Stimulated activated CD4-positive, alpha-beta T cell treated with anti-CD3 and anti-CD28 coated beads, TNF-alpha, amount 100 ng/mL, for 24 hours (primary cell): Measurements from ENCODE around the gene HIBADH.
"Not testable (repeated sequence)": the region's sequence is repeated elsewhere in the genome, so short reads cannot be mapped to it uniquely, and the experiment has no call there.

Experiments used
- DNase-seq, 3 experiments: peaks; one replicate each; pipeline ENCODE4 v3.0.0-alpha.2; 2020; ENCODE audit warnings: low read depth in 3 of 3

HIBADH gene

GRCh38 chr7:27600247-27600646, 62.4 kb downstream of the HIBADH start:
- no peak for DNase-seq

DNA sequence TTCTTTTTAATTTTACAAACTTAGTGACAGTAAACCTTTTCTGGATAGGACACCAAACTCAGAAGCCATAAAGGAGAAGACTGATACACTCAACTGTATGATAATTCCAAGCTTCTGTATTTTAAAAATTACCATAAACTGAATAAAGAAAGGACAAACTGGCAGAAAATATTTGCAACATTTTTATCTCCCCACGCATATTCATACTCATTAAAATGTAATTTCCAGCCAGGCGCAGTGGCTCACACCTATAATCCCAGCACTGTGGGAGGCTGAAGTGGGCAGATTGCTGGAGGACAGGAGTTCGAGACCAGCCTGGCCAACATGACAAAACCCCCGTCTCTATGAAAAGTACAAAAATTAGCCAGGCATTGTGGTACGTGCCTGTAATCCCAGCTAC, 67.7 kb downstream of the HIBADH start:
- no peak for DNase-seq

GRCh38 chr7:27593226-27593625, 69.5 kb downstream of the HIBADH start:
- no peak for DNase-seq

GRCh38 chr7:27590416-27590815, 72.3 kb downstream of the HIBADH start:
- DNase-seq = no peak

DNA sequence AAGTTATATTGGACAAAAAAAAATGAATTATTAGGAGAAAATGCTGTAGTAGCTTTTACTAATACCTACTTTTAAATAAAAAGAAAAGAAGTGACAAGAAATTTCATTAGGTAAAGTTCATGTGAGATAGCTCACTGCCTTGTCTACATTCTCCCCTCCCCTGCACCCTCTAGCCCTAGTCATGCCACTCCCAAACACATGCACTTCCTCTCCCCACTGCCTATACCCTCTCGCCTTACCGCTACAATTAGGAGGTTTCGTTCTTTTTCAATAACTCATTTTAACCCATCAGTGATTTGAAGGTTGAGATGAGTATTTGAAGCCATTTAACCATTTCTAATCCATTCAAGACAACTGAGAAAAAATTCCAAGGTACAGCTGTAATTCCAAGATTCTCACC, 75.3 kb downstream of the HIBADH start:
- no peak for DNase-seq

- no peak for DNase-seq
These were observed 75.9 kb downstream of the HIBADH start for GRCh38 chr7:27586825-27587224.

DNA sequence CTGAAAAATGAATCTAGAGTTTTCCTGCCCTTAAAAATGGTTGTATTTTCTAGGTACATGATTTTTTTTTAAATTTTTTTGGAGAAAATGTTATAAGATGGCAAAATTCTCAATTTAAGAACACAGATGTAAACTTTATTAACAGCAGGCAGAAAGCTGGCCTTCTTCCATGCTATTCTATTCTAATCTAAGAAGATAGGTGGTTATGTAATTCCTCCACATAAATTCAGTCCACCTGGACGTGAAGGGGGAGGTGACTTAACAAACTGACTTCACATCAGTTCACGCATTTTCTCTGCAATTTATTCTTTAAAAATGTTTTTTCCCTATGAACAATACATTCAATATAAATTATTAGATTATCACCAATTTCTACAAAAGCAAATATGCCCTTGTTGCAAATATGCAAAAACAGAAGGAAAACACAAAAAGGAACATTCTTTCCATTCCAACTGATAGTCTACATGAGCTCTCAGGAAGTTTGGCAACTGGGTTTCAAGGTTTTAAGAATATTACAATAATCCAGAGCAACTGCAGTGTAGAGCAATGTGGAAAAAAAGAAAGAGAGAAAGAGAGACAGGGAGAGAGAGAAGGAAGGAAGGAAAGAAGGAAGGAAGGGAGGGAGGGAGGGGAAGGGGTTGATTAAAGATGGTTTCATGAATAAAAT, 76.8 kb downstream of the HIBADH start:
- no peak for DNase-seq

- no peak for DNase-seq
These were observed 80.8 kb downstream of the HIBADH start for GRCh38 chr7:27581906-27582305.

GRCh38 chr7:27581119-27581518, 81.6 kb downstream of the HIBADH start:
- DNase-seq = no peak

- DNase-seq = no peak
These were observed 83.1 kb downstream of the HIBADH start for GRCh38 chr7:27579565-27579964.

- DNase-seq = not testable (repeated sequence)
These were observed 84.5 kb downstream of the HIBADH start for GRCh38 chr7:27578169-27578568.

- DNase-seq = no peak
These were observed 86.2 kb downstream of the HIBADH start for GRCh38 chr7:27576360-27576944.

DNA sequence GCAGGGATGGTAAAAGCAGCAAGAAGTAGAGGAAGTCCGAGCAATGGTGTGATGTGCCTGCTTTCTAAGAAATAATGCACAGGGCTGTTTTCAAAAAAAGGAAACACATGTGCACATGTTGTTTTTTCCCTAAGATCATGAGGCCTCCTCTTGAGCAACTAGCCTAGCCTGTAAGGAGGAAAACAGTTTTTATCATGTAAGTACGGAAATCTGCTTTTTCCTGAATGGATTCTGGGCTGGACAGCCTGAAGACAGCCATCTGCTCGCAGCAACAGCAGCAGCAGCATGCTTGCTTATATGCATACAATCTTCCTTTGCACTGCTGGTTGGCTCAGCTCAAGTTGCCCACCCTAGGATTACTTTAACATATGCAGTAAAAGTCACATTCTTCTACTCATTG, 87.1 kb downstream of the HIBADH start:
- no peak for DNase-seq

DNA sequence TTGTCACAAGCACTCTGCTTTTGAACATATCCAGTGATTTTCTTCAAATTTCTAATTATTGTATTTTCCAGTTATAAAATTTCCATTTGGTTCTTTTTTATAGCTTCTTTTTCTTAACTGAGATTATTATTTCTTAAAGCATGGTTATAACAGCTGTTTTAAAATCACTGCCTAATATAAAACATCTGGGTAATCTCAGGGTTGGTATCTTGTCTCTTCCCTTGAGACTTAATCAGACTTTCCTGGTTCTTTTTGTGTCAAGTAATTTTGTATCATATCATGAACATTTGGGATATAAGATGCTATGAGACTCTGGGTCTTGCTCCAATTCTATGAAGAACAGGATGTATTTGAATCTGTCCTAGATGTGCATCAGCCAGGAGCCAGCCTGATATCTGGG, 93.6 kb downstream of the HIBADH start:
- no peak for DNase-seq

DNA sequence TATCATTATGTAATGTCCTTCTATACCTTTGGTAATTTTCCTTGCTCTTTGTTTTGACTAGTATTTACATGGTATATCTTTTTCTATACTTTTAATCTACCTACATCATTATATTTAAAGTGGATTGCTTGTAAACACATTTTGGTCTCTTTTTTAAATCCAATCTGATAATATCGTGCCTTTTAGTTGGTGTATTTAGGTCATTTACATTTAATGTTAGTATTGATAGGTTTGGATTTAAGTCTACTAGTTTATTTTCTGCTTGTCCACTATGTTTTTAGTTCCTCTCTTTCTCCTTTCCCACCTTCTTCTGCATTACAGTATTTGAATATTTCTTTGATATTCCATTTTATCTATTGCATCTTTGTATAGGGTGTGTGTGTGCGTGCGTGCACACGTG, 95.4 kb downstream of the HIBADH start:
- no peak for DNase-seq

GRCh38 chr7:27564881-27565482, 97.7 kb downstream of the HIBADH start:
- no peak for DNase-seq

- no peak for DNase-seq
These were observed 101.9 kb downstream of the HIBADH start for GRCh38 chr7:27560706-27561235.

GRCh38 chr7:27555670-27556069, 107.0 kb downstream of the HIBADH start:
- no peak for DNase-seq

GRCh38 chr7:27554826-27555225, 107.9 kb downstream of the HIBADH start:
- no peak for DNase-seq

GRCh38 chr7:27553273-27553672, 109.4 kb downstream of the HIBADH start:
- DNase-seq = no peak

GRCh38 chr7:27551803-27552400, 110.8 kb downstream of the HIBADH start:
- DNase-seq = no peak

DNA sequence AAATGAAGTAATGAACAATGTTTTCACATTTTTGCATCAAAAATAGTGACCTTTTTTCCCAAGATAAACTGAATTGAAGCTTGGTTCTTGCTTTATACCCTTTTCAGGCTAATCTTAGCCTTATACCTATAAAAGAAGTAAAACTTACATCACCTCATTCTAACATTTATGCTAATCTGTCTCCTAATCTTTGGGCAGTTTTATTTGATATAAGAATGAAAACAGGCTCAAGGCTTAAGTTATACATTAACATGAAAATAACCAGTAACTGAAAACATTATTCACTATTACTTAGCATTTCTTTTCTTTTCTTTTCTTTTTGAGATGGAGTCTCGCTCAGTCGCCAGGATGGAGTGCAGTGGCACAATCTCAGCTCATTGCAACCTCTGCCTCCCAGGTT, 113.1 kb downstream of the HIBADH start:
- DNase-seq = no peak

DNA sequence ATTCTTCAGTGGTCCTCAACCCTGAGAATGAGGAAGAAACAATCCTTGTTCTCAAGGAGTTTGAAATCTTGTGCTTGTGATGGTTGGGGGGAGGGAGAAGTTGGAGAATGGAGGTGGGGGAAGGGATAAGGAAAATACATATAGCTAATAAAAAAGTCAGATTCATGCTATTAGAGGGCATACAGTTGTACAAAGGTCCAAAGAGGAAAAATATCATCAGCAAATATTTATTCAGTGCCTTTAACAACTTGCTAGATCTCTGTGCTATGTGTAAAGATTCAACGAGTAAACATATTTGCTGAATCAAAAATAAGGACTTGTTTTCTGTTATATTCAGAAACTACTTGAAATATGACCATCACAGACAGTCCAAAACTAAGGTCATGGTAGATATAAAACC, 114.4 kb downstream of the HIBADH start:
- DNase-seq = no peak
